Body of pancreas (tissue), 4 donors: ENCODE results near the gene GFM1.

ENCODE experiments used
- CTCF ChIP-seq, 7 experiments: fragments of 450-650 bp in 4 of 7; fragments of 200-600 bp in 3 of 7; sonication (generic) in 3 of 7; IDR thresholded peaks; one replicate each; pipeline ENCODE4 v1.5.1; 2016 to 2019; ENCODE audit warnings: antibody characterized with exemption in 7 of 7
- POLR2A ChIP-seq, 3 donors: fragments of 450-650 bp; IDR thresholded peaks; one replicate each; pipeline ENCODE4 v1.6.1; 2016; ENCODE audit warnings: antibody characterized with exemption in 3 of 3, mild to moderate bottlenecking in 2 of 3

- TF ChIP-seq CTCF (IDR thresholded peaks at IDR 0.05), result no peak
- no peak for TF ChIP-seq POLR2A (IDR thresholded peaks at IDR 0.05)
Observed at GRCh38 chr3:158737410-158737809, 93.1 kb downstream of the GFM1 start.
